Neuronal stem cell (in vitro differentiated cells): ENCODE measurements around the gene MCF2.

Experiments
- DNase-seq: peaks from one replicate; pipeline ENCODE4 v3.0.0-alpha.2; 2013; ENCODE audit warnings: low spot score
- H2AFZ ChIP-seq: one replicate; pipeline ENCODE4 v1.6.1; 2013; ENCODE audit warnings: mild to moderate bottlenecking, low read length, inconsistent platforms
- H2AK5ac ChIP-seq: 2 replicates; pipeline ENCODE4 v1.6.1; 2013; ENCODE audit warnings: low read depth, mild to moderate bottlenecking, inconsistent platforms, low read length, moderate library complexity, mixed read lengths
- H2BK120ac ChIP-seq: 2 replicates; pipeline ENCODE4 v1.6.1; 2013; ENCODE audit warnings: low read depth, mild to moderate bottlenecking, inconsistent platforms, low read length, moderate library complexity, mixed read lengths
- H2BK12ac ChIP-seq: one replicate; pipeline ENCODE4 v1.6.1; 2013; ENCODE audit warnings: low read length, inconsistent platforms
- H2BK15ac ChIP-seq: 2 replicates; pipeline ENCODE4 v1.6.1; 2013; ENCODE audit warnings: mild to moderate bottlenecking, low read length, inconsistent platforms, mixed read lengths
- H2BK5ac ChIP-seq: one replicate; pipeline ENCODE4 v1.6.1; 2013; ENCODE audit warnings: inconsistent platforms, mild to moderate bottlenecking, low read length, moderate library complexity
- H3K14ac ChIP-seq: one replicate; pipeline ENCODE4 v1.6.1; 2013; ENCODE audit warnings: low read length, inconsistent platforms
- H3K18ac ChIP-seq: 2 replicates; pipeline ENCODE4 v1.6.1; 2013; ENCODE audit warnings: low read length, inconsistent platforms
- H3K23ac ChIP-seq: 2 replicates; pipeline ENCODE4 v1.6.1; 2013; ENCODE audit warnings: low read depth, mild to moderate bottlenecking, mixed read lengths, low read length, inconsistent platforms; ENCODE audit not compliant: poor library complexity
- H3K27ac ChIP-seq: replicated peaks from 3 replicates; pipeline ENCODE4 v1.5.1; 2013; ENCODE audit warnings: low read length, inconsistent platforms
- H3K27me3 ChIP-seq, 3 experiments: 2 replicates each; pipeline ENCODE4 v1.6.1; 2013; ENCODE audit warnings: low read length in 3 of 3, mild to moderate bottlenecking in 2 of 3, inconsistent platforms in 1 of 3, low read depth in 1 of 3, mixed read lengths in 1 of 3, moderate library complexity in 1 of 3; ENCODE audit not compliant: control insufficient read depth in 3 of 3, insufficient read depth in 3 of 3
- H3K36me3 ChIP-seq, 2 donors: replicated peaks in 1 of 2; 2 replicates each; pipeline ENCODE4 v1.6.1; 2013; ENCODE audit warnings: low read length in 2 of 2; ENCODE audit not compliant: control insufficient read depth in 2 of 2, insufficient read depth in 2 of 2
- H3K4ac ChIP-seq: 2 replicates; pipeline ENCODE4 v1.6.1; 2013; ENCODE audit warnings: inconsistent platforms, mild to moderate bottlenecking, low read length, moderate library complexity
- H3K4me1 ChIP-seq, 2 donors: 1 replicate in 1 of 2; 2 replicates in 1 of 2; pipeline ENCODE4 v1.6.1; 2013; ENCODE audit warnings: low read length in 2 of 2, low read depth in 1 of 2; ENCODE audit not compliant: control insufficient read depth in 2 of 2, insufficient read depth in 1 of 2
- H3K4me2 ChIP-seq: one replicate; pipeline ENCODE4 v1.6.1; 2013; ENCODE audit warnings: mild to moderate bottlenecking, low read length, inconsistent platforms; ENCODE audit not compliant: insufficient read depth, poor library complexity, severe bottlenecking
- H3K4me3 ChIP-seq, 2 donors: 2 replicates each; pipeline ENCODE4 v1.5.1; 2013; ENCODE audit warnings: low read length in 2 of 2, mild to moderate bottlenecking in 2 of 2, inconsistent platforms in 1 of 2, moderate library complexity in 1 of 2
- H3K79me1 ChIP-seq: one replicate; pipeline ENCODE4 v1.6.1; 2013; ENCODE audit warnings: low read depth, mild to moderate bottlenecking, inconsistent platforms, low read length, moderate library complexity
- H3K9ac ChIP-seq: one replicate; pipeline ENCODE4 v1.6.1; 2013; ENCODE audit warnings: mild to moderate bottlenecking, low read depth, low read length, inconsistent platforms; ENCODE audit not compliant: poor library complexity
- H3K9me3 ChIP-seq, 2 donors: replicated peaks in 1 of 2; 2 replicates each; pipeline versions ENCODE3 to v1.6.1; 2013; ENCODE audit warnings: low read length in 2 of 2, mild to moderate bottlenecking in 2 of 2, inconsistent platforms in 1 of 2, low read depth in 1 of 2, mixed read lengths in 1 of 2, moderate library complexity in 1 of 2; ENCODE audit not compliant: control insufficient read depth in 2 of 2, insufficient read depth in 1 of 2
- H4K8ac ChIP-seq: one replicate; pipeline ENCODE4 v1.6.1; 2013; ENCODE audit warnings: low read depth, mild to moderate bottlenecking, inconsistent platforms, low read length, moderate library complexity
- H4K91ac ChIP-seq: one replicate; pipeline ENCODE4 v1.6.1; 2013; ENCODE audit warnings: low read length, low read depth, mild to moderate bottlenecking, inconsistent platforms; ENCODE audit not compliant: poor library complexity
- WGBS, 2 donors: extraction: QIAGEN DNeasy Blood & Tissue Kit; methylation state at CpG; one replicate each; pipeline ENCODE4 v1.1.7; 2013; ENCODE audit warnings: missing lambda C conversion rate in 2 of 2, mixed read lengths in 1 of 2; ENCODE audit not compliant: insufficient read length in 2 of 2, insufficient replicate concordance in 1 of 2; ENCODE audit errors: extremely low coverage in 2 of 2; 5-methylcytosine and 5-hydroxymethylcytosine counted together

The MCF2 gene

GRCh38 chrX:139585613-139586012 lies 122.4 kb downstream of the MCF2 start:
- no peak overlapping the region for H3K23ac ChIP-seq

GRCh38 chrX:139581068-139581467 lies 126.9 kb downstream of the MCF2 start:
- no peak overlapping the region for H3K4me2 ChIP-seq
- no peak overlapping the region for H2BK5ac ChIP-seq
- no peak for DNase-seq
- no peak overlapping the region for H3K14ac ChIP-seq
- H3K79me1 ChIP-seq, result no peaks in the 10 kb centered on the region
- H2AK5ac ChIP-seq, result no peak overlapping the region
- WGBS, 2 donors, result no CpG with 5 or more reads among the region's 4 CpGs
- H3K4me1 ChIP-seq, result no peaks in the 10 kb centered on the region
- no peak overlapping the region for H3K27ac ChIP-seq
- no peaks in the 10 kb centered on the region for H3K9me3 ChIP-seq
- H3K18ac ChIP-seq, result no peak overlapping the region
- H3K4me3 ChIP-seq, result no peak overlapping the region
- no peaks in the 10 kb centered on the region for H3K27me3 ChIP-seq
- no peak overlapping the region for H2BK15ac ChIP-seq
- H4K8ac ChIP-seq, result no peak overlapping the region
- no peak overlapping the region for H2BK120ac ChIP-seq
- no peaks in the 10 kb centered on the region for H3K36me3 ChIP-seq
- H4K91ac ChIP-seq, result no peak overlapping the region
- no peak overlapping the region for H2AFZ ChIP-seq
- no peak overlapping the region for H2BK12ac ChIP-seq
- H3K23ac ChIP-seq, result no peak overlapping the region
- H3K9ac ChIP-seq, result no peak overlapping the region
- H3K4ac ChIP-seq, result no peak overlapping the region

More at GRCh38 chrX:139585613-139586012, 122.4 kb downstream of the MCF2 start:
- no peak overlapping the region for H3K9ac ChIP-seq
- H3K4me3 ChIP-seq, result no peak overlapping the region
- no peak overlapping the region for H3K4ac ChIP-seq
- H2BK12ac ChIP-seq, result no peak overlapping the region
- no peak overlapping the region for H3K18ac ChIP-seq
- no peak overlapping the region for H3K4me2 ChIP-seq
- H2AK5ac ChIP-seq, result no peak overlapping the region
- no peak overlapping the region for H2AFZ ChIP-seq
- no peak overlapping the region for H3K27ac ChIP-seq
- no peaks in the 10 kb centered on the region for H3K4me1 ChIP-seq
- WGBS, 2 donors, result no CpG with 5 or more reads among the region's 5 CpGs
- no peak overlapping the region for H2BK120ac ChIP-seq
- no peak overlapping the region for H4K8ac ChIP-seq
- no peak overlapping the region for H2BK5ac ChIP-seq
- H2BK15ac ChIP-seq, result no peak overlapping the region
- no peaks in the 10 kb centered on the region for H3K79me1 ChIP-seq
- H4K91ac ChIP-seq, result no peak overlapping the region
- no peak for DNase-seq
- H3K27me3 ChIP-seq, result no peaks in the 10 kb centered on the region
- H3K14ac ChIP-seq, result no peak overlapping the region
- no peaks in the 10 kb centered on the region for H3K9me3 ChIP-seq
- no peaks in the 10 kb centered on the region for H3K36me3 ChIP-seq

- Histone ChIP-seq H2BK12ac (no peak overlapping the region), H3K79me1 (no peaks in the 10 kb centered on the region)
Observed at GRCh38 chrX:139566981-139567380, 141.0 kb downstream of the MCF2 start.

GRCh38 chrX:139563251-139563650 lies 144.7 kb downstream of the MCF2 start:
- no peak overlapping the region for H4K91ac ChIP-seq
- H2BK15ac ChIP-seq, result no peak overlapping the region
- H3K23ac ChIP-seq, result no peak overlapping the region
- no peak overlapping the region for H2BK12ac ChIP-seq
- H3K4me2 ChIP-seq, result no peak overlapping the region
- no peaks in the 10 kb centered on the region for H3K27me3 ChIP-seq
- no peak overlapping the region for H3K4me3 ChIP-seq
- H3K79me1 ChIP-seq, result no peaks in the 10 kb centered on the region
- no peak overlapping the region for H3K14ac ChIP-seq
- H3K9ac ChIP-seq, result no peak overlapping the region
- H2BK120ac ChIP-seq, result no peak overlapping the region
- no peak overlapping the region for H2AFZ ChIP-seq
- H3K27ac ChIP-seq, result no peak overlapping the region
- no peak overlapping the region for H4K8ac ChIP-seq
- H3K36me3 ChIP-seq, result no peaks in the 10 kb centered on the region
- no peak overlapping the region for H3K18ac ChIP-seq
- no CpG with 5 or more reads among the region's 5 CpGs for WGBS, 2 donors
- H2BK5ac ChIP-seq, result no peak overlapping the region
- H3K4ac ChIP-seq, result no peak overlapping the region
- DNase-seq, result no peak
- no peak overlapping the region for H2AK5ac ChIP-seq
- no peaks in the 10 kb centered on the region for H3K9me3 ChIP-seq
- H3K4me1 ChIP-seq, result no peaks in the 10 kb centered on the region

More at GRCh38 chrX:139566981-139567380, 141.0 kb downstream of the MCF2 start:
- Histone ChIP-seq H3K36me3 (no peaks in the 10 kb centered on the region), H4K8ac (no peak overlapping the region), H3K27ac (no peak overlapping the region), H3K9ac (no peak overlapping the region), H2BK5ac (no peak overlapping the region), H3K4me2 (no peak overlapping the region), H2BK120ac (no peak overlapping the region), H3K18ac (no peak overlapping the region), H3K14ac (no peak overlapping the region), H3K9me3 (no peaks in the 10 kb centered on the region), H3K4me1 (no peaks in the 10 kb centered on the region), H3K4ac (no peak overlapping the region), H2AK5ac (no peak overlapping the region), H3K23ac (no peak overlapping the region), H3K4me3 (no peak overlapping the region), H3K27me3 (peaks cover 0 to 3% (median 0%) of the 10 kb centered on the region in 3 experiments), H2BK15ac (no peak overlapping the region), H4K91ac (no peak overlapping the region), H2AFZ (no peak overlapping the region)
- WGBS, 2 donors, result no CpG with 5 or more reads among the region's 1 CpG
- DNase-seq, result no peak
